Coronary artery (tissue), 2 donors: ENCODE results near the gene LRP5.

Source experiments
- DNase-seq: peaks from one replicate; pipeline ENCODE4 v3.0.0-alpha.2; 2017; ENCODE audit warnings: low spot score
- H3K27ac ChIP-seq, 2 donors: fragments of 200-600 bp; sonication (generic); one replicate each; pipeline ENCODE4 v1.5.1; 2016 to 2019
- H3K4me3 ChIP-seq: fragments of 200-600 bp; sonication (generic); 2 replicates; pipeline ENCODE4 v1.5.1; 2016; ENCODE audit warnings: mild to moderate bottlenecking, moderate library complexity
- TF ChIP-seq, protein P1 (sequence below): fragments of 200-600 bp; sonication (generic); IDR thresholded peaks from one replicate; pipeline ENCODE4 v1.5.1; 2019; ENCODE audit warnings: antibody characterized with exemption

The LRP5 gene

GRCh38 chr11:68437927-68438657, 125.7 kb downstream of the LRP5 start:
- TF ChIP-seq, protein P1, sequence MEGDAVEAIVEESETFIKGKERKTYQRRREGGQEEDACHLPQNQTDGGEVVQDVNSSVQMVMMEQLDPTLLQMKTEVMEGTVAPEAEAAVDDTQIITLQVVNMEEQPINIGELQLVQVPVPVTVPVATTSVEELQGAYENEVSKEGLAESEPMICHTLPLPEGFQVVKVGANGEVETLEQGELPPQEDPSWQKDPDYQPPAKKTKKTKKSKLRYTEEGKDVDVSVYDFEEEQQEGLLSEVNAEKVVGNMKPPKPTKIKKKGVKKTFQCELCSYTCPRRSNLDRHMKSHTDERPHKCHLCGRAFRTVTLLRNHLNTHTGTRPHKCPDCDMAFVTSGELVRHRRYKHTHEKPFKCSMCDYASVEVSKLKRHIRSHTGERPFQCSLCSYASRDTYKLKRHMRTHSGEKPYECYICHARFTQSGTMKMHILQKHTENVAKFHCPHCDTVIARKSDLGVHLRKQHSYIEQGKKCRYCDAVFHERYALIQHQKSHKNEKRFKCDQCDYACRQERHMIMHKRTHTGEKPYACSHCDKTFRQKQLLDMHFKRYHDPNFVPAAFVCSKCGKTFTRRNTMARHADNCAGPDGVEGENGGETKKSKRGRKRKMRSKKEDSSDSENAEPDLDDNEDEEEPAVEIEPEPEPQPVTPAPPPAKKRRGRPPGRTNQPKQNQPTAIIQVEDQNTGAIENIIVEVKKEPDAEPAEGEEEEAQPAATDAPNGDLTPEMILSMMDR: no peak
- Histone ChIP-seq H3K27ac (peak overlapping the region; percentile 15 to 67), H3K4me3 (no peak overlapping the region)
- no peak for DNase-seq

GRCh38 chr11:68438658-68439259, 126.4 kb downstream of the LRP5 start:
- no peak overlapping the region for H3K4me3 ChIP-seq
- TF ChIP-seq, protein P1: no peak
- DNase-seq: no peak
- peak overlapping the region in 1 of 2 donors; percentile 67 for H3K27ac ChIP-seq

DNA sequence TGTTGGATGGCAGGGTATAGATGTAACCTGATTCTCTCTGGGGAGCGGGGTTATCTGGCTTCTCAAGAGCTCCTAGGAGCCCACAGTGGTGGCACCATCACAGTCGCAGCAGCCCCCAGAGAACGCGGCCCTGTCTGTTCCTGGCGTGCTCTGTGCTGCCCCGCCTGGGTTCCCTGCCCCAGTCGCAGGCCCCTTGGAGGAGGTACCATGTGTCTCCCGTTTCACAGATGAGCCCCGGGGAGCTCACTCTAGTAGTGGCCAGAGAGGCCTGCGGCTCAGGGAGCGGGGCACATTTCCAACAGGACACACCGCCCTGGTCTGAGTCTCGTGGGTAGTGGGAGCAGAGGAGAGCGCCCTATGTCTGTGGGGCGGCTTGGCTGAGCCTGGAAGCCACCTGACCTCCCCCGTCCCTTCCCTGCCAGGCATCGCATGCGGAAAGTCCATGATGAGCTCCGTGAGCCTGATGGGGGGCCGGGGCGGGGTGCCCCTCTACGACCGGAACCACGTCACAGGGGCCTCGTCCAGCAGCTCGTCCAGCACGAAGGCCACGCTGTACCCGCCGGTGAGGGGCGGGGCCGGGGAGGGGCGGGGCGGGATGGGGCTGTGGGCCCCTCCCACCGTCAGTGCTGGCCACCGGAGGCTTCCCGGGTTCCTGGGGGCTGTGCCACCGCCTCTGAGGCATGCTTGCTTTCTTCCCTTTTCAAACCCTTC, 127.1 kb downstream of the LRP5 start:
- Histone ChIP-seq H3K4me3 (no peak overlapping the region), H3K27ac (no peak overlapping the region)
- TF ChIP-seq, protein P1: no peak
- no peak for DNase-seq

GRCh38 chr11:68440224-68440623, 127.8 kb downstream of the LRP5 start:
- DNase-seq: no peak
- Histone ChIP-seq H3K27ac (no peak overlapping the region), H3K4me3 (no peak overlapping the region)
- TF ChIP-seq, protein P1: no peak

- Histone ChIP-seq H3K27ac (no peak overlapping the region), H3K4me3 (no peak overlapping the region)
- TF ChIP-seq, protein P1: no peak
- no peak for DNase-seq
Observed at GRCh38 chr11:68441466-68442230, 129.3 kb downstream of the LRP5 start.

DNA sequence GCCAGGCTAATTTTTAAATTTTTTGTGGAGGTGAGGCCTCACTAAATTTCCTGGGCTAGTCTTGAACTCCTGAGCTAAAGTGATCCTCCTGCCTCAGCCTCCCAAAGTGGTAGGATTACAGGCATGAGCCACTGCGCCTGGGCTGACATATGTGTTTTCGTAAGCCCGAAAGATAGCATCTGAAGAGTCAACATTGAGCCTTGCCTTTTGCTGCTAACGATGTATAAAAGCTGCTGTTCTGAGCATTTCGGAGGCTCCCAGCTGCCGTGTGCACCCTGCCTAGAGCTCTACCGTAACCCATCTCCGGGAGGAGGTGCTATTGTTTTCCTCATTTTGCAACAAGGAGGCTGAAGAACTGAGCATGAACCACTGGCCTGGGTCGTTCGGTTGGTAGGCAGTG, 130.0 kb downstream of the LRP5 start:
- no peak overlapping the region for H3K4me3 ChIP-seq
- TF ChIP-seq, protein P1: no peak
- H3K27ac ChIP-seq: no peak overlapping the region
- no peak for DNase-seq
